Suppressor macrophage (primary cell): Measurements from ENCODE around the gene MGST3.
"Not testable (repeated sequence)": the region's sequence is repeated elsewhere in the genome, so short reads cannot be mapped to it uniquely, and the experiment has no call there.

ENCODE experiments used
- DNase-seq, 4 experiments: peaks; one replicate each; pipeline ENCODE4 v3.0.0-alpha.2; 2020 to 2022

Gene MGST3

DNA sequence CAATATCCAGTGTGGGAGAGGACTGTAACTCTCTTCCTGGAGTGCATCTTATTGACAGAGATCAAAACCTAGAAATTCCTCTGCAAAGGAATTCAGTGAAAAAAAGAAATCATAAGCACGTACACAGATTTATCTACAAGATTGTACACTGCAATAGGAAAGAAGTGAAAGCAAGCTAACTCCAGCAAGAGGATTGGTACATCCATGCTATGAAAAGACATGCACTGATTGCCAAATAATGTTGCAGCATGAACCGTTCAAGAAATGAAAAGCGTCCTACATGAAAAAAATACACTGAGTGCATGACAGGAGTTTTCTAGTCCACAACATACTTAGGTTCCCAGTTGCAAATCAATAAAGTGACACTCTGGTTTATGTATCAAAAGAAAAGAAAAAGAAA is 1.9 kb upstream of the MGST3 start:
- DNase-seq = peak in 3 of 4 experiments; percentile 24 to 50 (median 39)

DNA sequence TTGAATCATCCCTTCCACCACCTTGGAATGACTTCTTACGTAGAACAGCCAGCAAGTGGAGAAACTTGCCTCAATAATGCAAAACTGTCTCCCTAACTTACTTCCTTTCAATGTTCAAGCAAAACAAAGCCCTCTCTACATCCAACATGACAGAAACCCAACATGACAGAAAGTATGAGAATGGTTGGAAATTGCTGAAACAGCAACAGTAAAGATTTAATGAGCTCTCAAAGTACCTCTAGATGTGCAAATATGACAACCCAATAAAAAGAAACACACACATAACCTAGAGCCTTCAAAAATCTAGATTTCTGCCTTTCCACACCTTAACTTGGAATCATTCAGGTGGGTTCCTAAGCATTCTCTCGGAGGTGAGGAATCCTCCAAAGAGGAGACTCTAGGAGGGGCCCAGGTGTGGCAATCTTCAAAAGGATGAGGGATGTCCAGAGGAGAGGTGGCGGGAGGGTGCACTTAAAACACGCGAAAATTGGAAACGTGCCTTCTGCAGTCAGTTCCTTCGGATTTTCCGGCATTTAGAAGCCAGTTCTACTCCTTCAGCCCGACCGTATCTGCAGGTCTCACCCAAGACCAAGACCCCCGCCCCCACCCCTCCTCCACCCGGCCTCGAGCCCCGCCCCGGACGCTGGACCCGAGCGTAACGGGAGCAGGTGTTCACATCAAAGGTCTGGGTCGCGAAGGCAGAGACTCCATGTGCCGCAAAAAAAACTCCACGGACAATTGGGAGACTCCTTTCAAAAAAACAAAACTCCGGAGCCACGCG is 996 bp upstream of the MGST3 start:
- no peak for DNase-seq

DNA sequence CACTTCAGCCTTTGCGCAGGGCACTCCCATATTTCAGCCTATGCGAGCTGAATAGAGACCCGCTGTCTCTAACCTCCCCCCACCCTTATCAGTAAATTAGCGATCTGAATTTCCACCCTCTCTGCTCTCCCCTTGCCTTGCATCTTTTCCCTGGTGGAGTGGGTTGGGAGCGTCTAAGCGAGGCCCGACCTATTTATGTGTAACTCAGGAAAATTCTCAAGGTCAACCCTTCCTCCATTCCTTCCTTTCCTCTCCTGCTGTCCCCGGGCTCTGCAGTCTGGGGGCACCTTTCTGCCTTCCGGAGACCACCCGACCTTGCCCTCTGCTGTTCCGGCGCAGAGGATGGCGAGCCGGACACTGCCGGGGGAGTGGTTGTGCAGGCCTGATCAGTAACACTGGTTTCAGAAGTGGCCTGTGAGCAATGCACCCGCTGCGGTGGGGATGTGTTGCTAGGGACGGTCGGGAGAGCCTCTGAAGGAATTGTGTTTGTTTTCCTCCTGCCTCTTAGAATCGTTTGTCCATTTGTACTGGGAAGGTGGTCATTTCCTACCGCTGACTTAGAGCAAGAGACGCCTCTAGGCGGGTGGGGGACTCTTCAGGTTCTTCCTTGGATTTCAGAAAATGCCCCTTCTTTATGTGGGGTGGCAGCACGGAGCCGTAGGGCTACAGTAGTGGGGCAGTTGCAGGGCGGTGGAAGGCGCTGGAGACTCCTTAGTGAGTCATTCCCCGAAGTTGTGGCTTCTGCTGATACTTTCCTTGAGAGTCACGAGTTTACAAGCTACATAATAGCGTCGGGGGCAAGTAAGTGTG is 513 bp downstream of the MGST3 start:
- peak; percentile 72 to 85 (median 82) for DNase-seq

DNA sequence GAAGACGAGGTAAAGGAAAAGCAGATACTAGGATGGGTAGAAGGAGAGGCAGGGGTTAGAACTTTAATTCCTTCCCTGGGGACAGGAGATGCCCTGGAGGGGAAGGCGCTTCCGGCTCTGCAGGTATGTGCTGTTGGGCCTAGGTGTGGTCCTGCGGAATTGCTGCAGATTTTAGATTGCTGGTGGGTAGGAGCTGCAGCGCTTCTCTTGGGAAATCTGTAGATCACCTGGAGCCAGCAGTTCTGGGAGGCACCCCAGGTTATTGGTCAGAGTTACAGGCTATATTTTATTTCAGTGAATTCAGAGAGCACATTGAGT is 1.1 kb downstream of the MGST3 start:
- DNase-seq = no peak

DNA sequence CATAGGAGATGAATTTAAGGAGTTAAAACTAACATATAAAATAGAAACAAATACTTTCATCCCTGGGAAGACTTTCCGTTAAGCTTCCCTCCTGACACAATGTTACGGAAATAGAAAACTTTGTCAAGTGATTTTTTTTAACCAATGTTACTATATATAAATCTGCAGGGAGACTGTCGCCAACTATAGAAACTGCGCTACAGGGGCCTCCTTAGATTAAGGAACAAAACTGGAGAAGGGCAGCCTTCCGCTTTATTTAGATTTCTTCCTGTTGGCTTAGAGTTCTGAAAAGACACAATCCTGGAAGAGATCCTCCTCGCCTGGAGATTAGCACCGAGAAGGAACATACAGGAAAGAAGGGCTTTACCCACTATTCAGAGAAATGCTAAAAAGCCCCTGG is 1.5 kb downstream of the MGST3 start:
- peak; percentile 59 to 79 (median 68) for DNase-seq

DNA sequence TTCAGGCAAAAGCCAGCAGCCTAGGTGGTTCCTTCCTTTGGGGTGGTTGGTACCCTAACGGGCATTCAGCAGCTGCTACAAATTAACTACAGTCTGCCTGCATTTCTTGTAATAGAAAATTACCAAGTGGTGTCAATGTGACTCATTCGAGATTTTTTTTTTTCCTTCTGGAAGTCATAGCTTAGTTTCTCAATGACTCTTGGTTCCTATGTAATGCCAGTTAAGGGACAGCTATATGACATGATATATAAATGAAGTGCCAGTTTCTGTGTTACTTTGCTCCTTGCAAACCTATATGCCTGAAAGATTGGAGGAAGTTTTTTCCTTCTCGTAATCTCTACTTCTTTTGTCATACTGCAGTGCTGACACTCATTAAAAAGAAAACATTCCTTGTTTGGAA is 2.6 kb downstream of the MGST3 start:
- DNase-seq = peak in 3 of 4 experiments; percentile 16 to 73 (median 61)

DNA sequence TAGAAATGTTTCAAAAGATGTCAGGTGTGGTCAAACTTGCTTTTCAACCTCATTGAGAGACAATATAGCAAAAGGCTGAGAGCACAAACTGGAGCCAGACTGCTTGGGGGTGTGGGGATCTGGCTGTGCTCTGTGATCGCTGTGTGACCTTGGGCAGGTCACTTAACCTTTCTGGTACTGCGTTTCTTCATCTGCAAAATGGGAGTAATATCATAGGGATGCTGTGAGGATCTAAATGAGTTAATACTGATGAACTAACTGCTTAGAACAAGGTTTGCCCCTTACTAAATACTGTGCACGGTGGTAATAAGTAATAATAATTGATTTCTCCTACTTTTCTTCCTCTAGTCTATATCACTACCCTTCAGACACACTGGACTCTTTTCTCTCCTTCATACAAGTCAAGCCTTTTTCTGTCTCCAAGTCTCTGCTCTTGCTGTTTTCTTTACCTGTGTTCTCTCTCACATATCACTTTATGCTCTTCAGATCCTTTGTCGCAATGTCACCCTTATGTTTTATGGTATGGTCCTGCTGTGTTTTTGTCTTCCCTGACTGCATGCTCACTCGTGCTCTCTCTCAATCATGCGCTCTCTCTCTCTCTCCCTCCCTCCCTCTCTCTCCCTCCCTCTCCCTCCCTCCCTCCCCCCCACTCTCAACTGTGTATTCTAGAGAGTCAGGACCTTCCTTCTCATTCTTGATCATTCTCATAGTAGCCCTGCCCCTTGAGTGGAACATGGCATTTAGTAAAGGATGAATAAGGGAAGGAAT is 3.3 kb downstream of the MGST3 start:
- DNase-seq = no peak

DNA sequence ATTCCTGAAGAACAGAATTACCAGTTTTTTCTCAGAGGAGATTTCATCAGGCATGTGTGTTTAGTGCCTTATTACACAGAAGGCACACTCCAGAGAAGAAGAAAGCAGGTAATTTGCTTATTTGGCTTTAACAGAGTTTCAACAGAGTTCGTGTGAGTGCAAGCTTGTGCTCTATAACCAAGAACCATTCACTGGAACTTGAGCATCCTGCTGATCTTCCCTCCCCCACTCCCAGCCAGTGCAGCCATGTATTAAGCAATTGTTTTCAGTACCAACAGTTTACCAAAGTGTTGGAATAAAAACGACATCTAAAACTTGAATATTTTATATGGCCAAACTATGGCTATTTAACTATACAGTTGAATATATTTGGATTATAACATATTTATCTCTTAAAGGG is 4.3 kb downstream of the MGST3 start:
- DNase-seq = peak in 1 of 4 experiments; percentile 4

DNA sequence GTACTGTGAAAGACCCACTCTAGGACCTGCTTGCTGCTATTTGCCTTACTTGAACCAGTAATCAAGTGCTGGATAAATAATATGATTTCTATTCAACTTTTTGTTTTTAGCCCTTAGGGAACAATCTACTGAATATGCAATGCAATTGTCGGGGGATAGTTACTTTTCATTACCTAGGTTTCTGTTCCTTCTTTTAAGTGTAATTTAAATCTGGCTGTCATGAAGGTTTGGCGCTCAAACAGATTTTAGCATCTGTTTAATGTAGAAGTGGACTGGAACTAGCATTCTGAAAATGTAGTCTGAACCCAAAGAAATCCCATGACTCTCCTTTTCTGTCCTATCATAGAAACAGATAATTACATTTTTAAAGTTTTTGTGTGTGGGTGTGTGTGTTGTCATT is 4.8 kb downstream of the MGST3 start:
- DNase-seq = no peak

DNA sequence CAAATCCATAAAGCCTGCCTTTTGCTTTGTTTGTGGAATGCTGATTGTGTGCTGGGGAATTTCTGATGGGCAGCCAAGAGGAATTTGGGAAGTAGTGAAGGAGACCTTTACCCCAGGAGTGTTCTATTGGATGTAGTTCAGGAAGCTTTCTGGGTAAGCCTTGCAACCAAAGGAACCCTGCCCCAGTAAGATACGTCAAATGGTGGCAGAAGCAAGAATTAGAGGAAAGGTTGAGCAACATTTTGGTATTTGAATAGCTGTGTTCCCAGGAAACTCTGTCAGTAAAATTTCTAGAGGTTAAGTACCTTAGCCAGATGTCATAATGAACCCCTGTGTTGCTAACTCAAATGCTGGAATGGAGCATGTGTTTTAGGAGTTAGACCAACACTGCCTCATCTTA is 6.4 kb downstream of the MGST3 start:
- no peak for DNase-seq

DNA sequence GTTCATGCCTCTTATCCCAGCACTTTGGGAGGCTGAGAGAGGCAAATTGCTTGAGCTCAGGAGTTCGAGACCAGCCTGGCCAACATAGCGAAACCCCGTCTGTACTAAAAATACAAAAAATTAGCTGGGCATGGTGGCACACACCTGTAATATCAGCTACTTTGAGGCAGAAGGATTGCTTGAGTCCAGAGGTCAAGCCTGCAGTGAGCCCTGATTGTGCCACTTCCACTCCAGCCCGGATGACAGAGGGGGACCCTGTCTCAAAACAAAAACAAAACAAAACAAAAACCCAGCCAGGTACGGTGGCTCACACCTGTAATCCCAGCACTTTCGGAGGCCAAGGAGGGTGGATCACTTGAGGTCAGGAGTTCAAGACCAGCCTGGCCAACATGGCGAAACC is 7.2 kb downstream of the MGST3 start:
- not testable (repeated sequence) for DNase-seq

DNA sequence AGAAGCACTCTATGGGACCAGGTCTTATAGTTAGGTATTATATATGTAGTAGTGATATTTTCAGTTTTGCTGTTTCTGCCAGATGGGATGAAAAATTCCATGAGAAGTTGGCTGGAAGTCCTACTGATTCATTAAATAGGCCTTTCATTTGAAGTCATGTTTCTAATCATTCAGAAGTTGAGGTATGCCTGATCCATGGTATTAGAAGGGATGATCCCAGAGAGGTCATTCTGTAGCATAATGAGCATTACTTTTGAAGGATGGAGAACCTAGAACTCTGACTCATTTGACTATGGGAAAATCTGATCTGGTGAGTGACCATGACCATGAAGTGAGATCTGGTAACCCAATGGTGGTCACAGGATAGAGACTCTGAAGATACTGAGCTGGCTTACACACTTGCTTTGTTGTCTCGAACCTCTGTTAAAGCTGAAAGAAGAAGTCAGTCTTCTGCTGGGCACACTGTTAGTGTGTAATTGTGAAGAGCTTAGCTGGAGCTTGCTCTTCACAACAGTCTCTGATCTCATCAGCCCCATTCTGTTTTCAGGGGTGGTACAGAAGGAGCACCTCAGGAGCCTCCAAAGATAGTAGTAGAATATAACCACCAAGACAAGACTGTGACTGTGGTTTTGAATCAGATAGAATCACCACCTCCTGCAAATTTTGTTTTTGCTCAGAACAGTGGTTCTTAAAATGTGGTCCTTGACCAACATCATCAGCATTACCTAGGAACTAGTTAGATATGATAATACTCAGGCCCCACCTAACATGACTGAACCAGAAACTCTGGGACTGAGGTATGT is 9.0 kb downstream of the MGST3 start:
- no peak for DNase-seq

DNA sequence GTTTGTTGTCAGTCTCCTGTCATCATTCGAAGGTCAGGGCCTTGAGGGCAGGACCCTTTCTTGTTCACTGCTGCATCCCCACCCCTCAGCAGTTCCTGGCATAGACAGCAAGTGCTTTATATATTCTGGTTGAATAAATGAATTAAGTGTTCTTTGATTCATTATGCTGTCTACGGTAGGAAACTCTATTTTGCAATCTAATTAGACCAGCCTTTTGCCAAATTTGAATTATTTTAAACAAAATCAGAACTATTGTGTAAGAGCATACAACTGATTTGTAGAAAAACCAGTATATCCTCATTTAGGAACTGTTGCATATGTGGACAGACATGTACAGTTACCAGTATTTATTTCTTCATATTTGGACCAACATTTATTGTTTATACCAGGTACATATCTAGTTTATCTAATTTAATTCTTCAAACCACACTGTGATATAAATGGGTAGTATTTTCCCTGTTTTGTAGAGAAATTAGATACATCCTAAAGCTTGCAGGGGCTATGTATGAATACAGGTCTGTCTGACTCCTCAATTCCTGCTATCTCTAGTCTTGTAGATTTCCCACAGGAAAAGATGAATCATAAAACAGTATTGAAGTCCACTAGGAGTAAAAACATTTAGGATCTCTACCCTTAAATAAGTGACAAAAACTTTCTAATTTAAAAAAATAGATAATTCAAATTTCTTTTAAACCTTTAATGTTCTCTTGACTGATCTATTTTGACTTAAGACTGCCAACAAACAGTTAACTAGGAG is 10.4 kb downstream of the MGST3 start:
- no peak for DNase-seq

DNA sequence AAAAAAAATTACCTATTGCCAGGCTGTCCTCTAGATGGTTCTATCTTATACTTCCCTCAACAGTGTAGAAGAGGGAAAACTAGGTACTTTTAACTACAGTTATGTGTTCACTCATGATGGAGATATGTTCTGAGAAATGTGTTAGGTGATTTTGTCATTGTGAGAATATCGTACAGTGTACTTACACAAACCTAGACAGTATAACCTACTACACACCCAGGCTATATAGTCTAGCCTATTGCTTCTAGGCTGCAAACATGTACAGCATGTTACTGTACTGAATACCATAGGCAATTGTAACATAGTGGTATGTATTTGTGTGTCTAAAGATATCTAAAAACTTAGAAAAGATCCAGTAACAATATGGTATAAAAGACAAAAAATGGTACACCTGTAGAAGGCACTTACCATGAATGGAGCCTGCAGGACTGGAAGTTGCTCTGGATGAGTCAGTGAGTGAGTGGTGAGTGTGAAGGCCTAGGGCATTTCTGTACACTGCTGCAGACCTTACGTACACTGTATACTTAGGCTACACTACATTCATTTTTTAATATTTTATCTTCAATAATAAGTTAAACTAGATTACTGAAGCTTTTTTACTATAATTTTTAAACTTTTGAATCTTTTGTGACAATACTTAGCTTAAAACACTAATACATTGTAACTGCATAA is 13.2 kb downstream of the MGST3 start:
- no peak for DNase-seq

DNA sequence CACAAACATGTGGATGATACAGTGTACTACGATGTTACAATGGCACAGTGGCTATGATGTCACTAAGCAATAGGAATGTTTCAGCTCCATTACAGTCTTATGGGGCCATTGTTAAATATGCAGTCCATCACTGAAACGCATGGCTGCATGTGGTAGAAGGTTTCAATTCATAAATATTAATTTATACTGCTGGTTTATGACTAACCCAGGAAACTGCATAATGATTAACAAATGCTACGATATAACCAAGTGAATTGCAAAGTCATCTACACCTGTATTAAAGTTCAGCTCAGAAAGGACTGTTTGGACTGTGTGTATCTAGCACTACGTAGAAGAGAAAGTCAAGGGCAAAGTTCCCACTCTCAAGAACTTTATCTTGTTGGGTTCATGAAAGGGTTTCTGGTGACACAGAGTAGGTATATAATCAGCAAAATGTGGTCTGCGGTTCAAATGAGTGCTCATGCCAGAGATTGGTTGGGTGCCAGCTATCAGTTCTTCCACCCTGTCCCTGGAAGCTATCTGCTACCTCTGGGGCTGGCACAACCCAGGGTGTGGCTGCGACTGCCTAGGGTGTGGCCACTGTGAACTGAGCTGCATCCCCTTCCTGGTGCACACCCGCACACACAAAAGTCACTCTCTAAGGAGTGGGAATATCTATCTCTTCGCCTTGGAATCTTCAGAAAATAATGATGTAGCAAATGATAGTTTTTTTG is 14.8 kb downstream of the MGST3 start:
- no peak for DNase-seq

DNA sequence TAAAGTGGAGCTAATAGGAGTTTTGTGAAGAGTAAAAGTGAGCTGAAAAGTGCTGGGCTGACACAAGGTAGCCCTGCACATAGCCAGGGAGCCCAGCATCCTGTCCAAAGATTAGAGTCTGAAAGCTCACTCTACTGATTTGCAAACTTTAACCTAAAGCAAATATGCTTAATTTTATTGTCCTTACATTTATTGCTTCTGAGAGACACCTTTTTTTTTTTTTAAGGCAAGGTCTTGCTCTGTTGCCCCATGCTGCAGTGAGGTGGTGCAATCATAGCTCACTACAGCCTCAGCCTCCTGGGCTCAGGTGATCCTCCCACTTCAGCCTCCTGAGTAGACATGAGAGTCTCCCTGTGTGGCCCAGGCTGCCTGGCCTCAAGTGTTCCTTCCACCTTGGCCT is 16.5 kb downstream of the MGST3 start:
- DNase-seq = no peak

DNA sequence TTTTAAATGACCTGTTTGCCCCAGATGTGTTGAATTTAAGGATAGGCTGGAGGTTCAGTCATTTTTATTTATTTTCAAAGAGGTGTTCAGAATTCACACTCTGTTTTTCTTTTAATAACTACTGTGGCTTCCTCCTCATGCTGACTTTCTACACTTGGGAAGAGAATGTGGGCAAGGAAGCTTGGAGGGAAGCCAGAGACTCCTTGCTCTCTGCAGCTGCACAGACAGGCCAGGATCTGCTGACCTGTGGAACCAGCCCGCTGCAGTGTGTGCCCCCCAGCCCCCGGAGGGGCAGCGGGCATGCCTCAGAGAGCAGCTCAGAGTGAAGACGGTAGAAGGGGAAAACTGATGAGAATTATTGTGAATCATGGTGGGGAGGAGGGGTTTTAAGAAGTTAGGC is 16.9 kb downstream of the MGST3 start:
- no peak for DNase-seq

DNA sequence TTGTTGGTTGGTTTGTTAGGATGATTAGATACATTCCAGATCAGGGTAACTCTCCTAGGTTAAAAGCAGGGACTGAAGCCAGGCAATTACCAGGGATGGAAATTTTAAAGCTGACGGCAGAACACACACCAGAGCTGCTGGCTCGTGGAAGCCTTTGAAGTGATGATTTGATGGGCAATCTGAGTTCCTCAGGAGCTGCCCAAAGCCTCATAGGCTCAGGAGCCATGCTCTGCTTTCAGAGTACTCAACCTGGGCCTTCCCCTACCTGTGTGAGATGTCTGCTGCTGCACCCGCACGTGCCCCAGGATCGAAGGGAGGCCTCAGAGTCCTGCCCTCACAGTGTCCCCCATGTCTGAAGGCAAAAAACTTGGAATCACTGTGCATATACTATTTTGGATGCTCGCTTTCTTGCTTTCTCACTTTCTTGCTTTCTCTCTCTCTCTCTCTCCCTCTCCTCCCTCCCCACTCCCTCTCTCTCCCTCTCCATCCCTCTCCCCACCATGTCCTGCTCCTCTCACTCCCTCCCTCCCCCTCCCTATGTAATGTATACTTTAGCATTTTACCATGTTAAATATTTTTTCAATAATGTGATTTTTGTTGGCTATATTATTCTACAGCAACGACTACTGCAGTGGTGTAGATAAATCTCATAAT is 18.0 kb downstream of the MGST3 start:
- DNase-seq = no peak

DNA sequence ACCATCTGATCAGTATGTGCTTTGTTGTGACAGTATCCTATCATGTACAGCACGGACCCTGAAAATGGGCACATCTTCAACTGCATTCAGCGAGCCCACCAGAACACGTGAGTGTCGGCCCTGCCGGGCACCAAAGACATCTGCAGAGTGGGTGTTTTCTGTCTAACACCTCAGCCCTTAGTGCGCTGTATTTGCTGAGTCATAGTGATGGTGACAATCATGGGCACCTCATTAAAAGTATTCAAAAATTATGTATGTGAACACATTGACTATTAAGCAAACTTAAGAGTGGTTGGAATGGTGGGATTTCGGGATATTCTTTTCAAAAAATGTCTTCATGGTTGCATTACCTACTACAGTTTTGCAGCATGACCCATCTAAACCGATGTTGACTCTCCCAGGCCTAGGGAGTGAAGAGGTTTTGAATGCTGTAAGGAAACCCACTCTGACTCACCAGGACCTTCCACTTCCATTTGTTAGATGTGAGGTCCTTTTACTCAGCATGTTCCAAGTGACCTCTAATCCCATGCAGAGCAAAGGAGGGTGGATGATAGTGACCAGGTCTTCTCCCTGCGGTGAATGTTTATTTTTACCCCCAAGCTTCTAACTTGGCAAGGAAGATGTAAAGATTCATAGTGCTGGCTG is 20.1 kb downstream of the MGST3 start:
- DNase-seq = no peak
